K562 (cell line): ENCODE measurements around the gene ANXA4. TPM values are rescaled to one million over a fixed set of nuclear protein-coding genes. Genes with fewer than 3 reads are reported as not detected.

Experiments
- ATAC-seq: fragments of 200-7000 bp; cut with Tn5 transposase; 3 replicates; pipeline ENCODE4 v1.9.1; 2020; ENCODE audit warnings: moderate library complexity
- BruUV-seq: library from RNA; stranded (reverse); fragments of 400-500 nt; replicated peaks from 2 replicates; lab custom pipeline; 2021; lab: Mats Ljungman, UMichigan
- CTCF ChIA-PET: fragments of 300-600 bp; formaldehyde crosslinking; extraction: SDS; loops from one replicate; lab custom pipeline; 2021; ENCODE audit warnings: low intra/inter-chr PET ratio; lab: Yijun Ruan, JAX
- POLR2A ChIA-PET: fragments of 300-600, 350-650 bp; sonication (Branson Sonifier 250); formaldehyde crosslinking; extraction: SDS; loops from one replicate; lab custom pipeline; 2021; ENCODE audit warnings: antibody characterized with exemption, inconsistent platforms; lab: Yijun Ruan, JAX
- DNase-seq, 4 experiments: peaks; one replicate each; pipeline versions ENCODE4 v3.0.0 to v3.0.0-alpha.2; 2011 to 2018; ENCODE audit warnings: low spot score in 3 of 4, mixed read lengths in 3 of 4; ENCODE audit errors: extremely low read depth in 1 of 4
- FAIRE-seq: peaks from 2 replicates; lab custom pipeline; 2011; peaks lifted over from hg19 to GRCh38; lab: Jason Lieb, UNC
- H2AFZ ChIP-seq: 2 replicates; pipeline ENCODE4 v1.6.0; 2011; ENCODE audit warnings: low read depth, low read length, control low read depth, inconsistent platforms
- H3K27ac ChIP-seq: fragments of 200-600 bp; 3 replicates; pipeline ENCODE4 v1.8.0; 2011; ENCODE audit warnings: low read depth, mild to moderate bottlenecking, control low read depth, inconsistent platforms, low read length, moderate library complexity, mixed read lengths; ENCODE audit errors: extremely low read depth
- H3K27me3 ChIP-seq, 2 experiments: fragments of 300-600 bp in 1 of 2; 2 replicates in 1 of 2; 3 replicates in 1 of 2; pipeline versions ENCODE4 v1.6.0 to v1.8.0; 2011; ENCODE audit warnings: inconsistent platforms in 2 of 2, low read length in 2 of 2, mild to moderate bottlenecking in 1 of 2, mixed read lengths in 1 of 2, moderate library complexity in 1 of 2; ENCODE audit not compliant: control insufficient read depth in 2 of 2, insufficient read depth in 2 of 2
- H3K36me3 ChIP-seq: fragments of 300-600 bp; 3 replicates; pipeline ENCODE4 v1.8.0; 2011; ENCODE audit warnings: mild to moderate bottlenecking, low read length, inconsistent platforms; ENCODE audit not compliant: control insufficient read depth, insufficient read depth
- H3K4me1 ChIP-seq, 2 experiments: fragments of 200-600 bp in 1 of 2; replicated peaks in 1 of 2; 2 replicates in 1 of 2; 3 replicates in 1 of 2; pipeline versions ENCODE4 v1.5.1 to v1.8.0; 2011; ENCODE audit warnings: inconsistent platforms in 2 of 2, low read length in 2 of 2, mild to moderate bottlenecking in 1 of 2, mixed read lengths in 1 of 2, moderate library complexity in 1 of 2; ENCODE audit not compliant: control insufficient read depth in 2 of 2, insufficient read depth in 2 of 2
- H3K4me2 ChIP-seq: 2 replicates; pipeline ENCODE4 v1.6.1; 2011; ENCODE audit warnings: low read length, control low read depth, inconsistent platforms, mixed read lengths; ENCODE audit not compliant: insufficient read depth
- H3K4me3 ChIP-seq: fragments of 200-600 bp; sonication (generic), shearing (Covaris generic); 2 replicates; pipeline ENCODE4 v1.5.1; 2016; ENCODE audit warnings: control low read depth, inconsistent platforms
- H3K79me2 ChIP-seq: fragments of 200-600 bp; 3 replicates; pipeline ENCODE4 v1.8.0; 2011; ENCODE audit warnings: low read length, inconsistent platforms; ENCODE audit not compliant: control insufficient read depth, insufficient read depth
- H3K9ac ChIP-seq, 2 experiments: 2 replicates each; pipeline versions ENCODE4 v1.6.0 to v1.6.1; 2011; ENCODE audit warnings: low read depth in 2 of 2, low read length in 2 of 2, control low read depth in 1 of 2, inconsistent platforms in 1 of 2, mild to moderate bottlenecking in 1 of 2, mixed read lengths in 1 of 2; ENCODE audit not compliant: insufficient read depth in 1 of 2
- H3K9me1 ChIP-seq: one replicate; pipeline ENCODE4 v1.6.0; 2011; ENCODE audit warnings: inconsistent platforms, mild to moderate bottlenecking, low read length, moderate library complexity; ENCODE audit not compliant: control insufficient read depth, insufficient read depth
- H3K9me3 ChIP-seq: replicated peaks from 2 replicates; pipeline ENCODE4 v1.5.1; 2011; ENCODE audit warnings: low read depth, low read length, inconsistent platforms; ENCODE audit not compliant: control insufficient read depth, insufficient read depth
- H4K20me1 ChIP-seq: replicated peaks from 2 replicates; pipeline ENCODE4 v1.6.1; 2011; ENCODE audit warnings: low read length, inconsistent platforms, mixed read lengths; ENCODE audit not compliant: control insufficient read depth, insufficient read depth
- ASH1L ChIP-seq: fragments of 450-650 bp; IDR thresholded peaks from 2 replicates; pipeline ENCODE4 v1.6.1; 2018; ENCODE audit warnings: borderline replicate concordance, mild to moderate bottlenecking, low read depth; ENCODE audit not compliant: partially characterized antibody
- CCNT2 ChIP-seq: IDR thresholded peaks from 2 replicates; pipeline ENCODE4 v1.6.1; 2011; ENCODE audit warnings: borderline replicate concordance, low read depth, mild to moderate bottlenecking, moderate library complexity, mixed read lengths, low read length; ENCODE audit not compliant: insufficient read length; ENCODE audit errors: extremely low read depth
- DNMT1 ChIP-seq: fragments of 450-650 bp; IDR thresholded peaks from 2 replicates; pipeline ENCODE4 v1.6.1; 2016; ENCODE audit warnings: antibody characterized with exemption, mild to moderate bottlenecking
- EP300 ChIP-seq: IDR thresholded peaks from 2 replicates; pipeline ENCODE4 v1.6.1; 2012; ENCODE audit warnings: low read length, improper control_type of control experiment
- HDGF ChIP-seq: fragments of 450-650 bp; IDR thresholded peaks from 2 replicates; pipeline ENCODE4 v1.6.1; 2016
- JUNB ChIP-seq: fragments of 450-650 bp; formaldehyde crosslinking; conservative IDR thresholded peaks from 2 replicates; pipeline ENCODE4 v1.4.0; 2020; ENCODE audit warnings: mild to moderate bottlenecking
- NCOA2 ChIP-seq, 2 experiments: fragments of 450-650 bp; IDR thresholded peaks; 2 replicates each; pipeline ENCODE4 v1.6.1; 2018; ENCODE audit warnings: mild to moderate bottlenecking in 2 of 2, moderate library complexity in 1 of 2; ENCODE audit not compliant: partially characterized antibody in 2 of 2
- RFX7 ChIP-seq: fragments of 250-450 bp; sonication (Bioruptor Pico); IDR thresholded peaks from 2 replicates; pipeline ENCODE4 v1.5.1; 2021; ENCODE audit warnings: mild to moderate bottlenecking
- RNF2 ChIP-seq: sonication (generic); IDR thresholded peaks from 2 replicates; pipeline ENCODE4 v1.6.1; 2016
- SAP30 ChIP-seq: fragments of 200-600 bp; sonication (generic); IDR thresholded peaks from 2 replicates; pipeline ENCODE4 v1.6.1; 2012; ENCODE audit warnings: borderline replicate concordance, low read depth, mild to moderate bottlenecking, moderate library complexity, low read length, control low read depth, inconsistent platforms; ENCODE audit not compliant: insufficient read depth, poor library complexity, severe bottlenecking
- SMAD1 ChIP-seq: fragments of 150-350 bp; IDR thresholded peaks from 2 replicates; pipeline ENCODE4 v1.6.1; 2014; ENCODE audit warnings: low read length, low read depth; ENCODE audit not compliant: partially characterized antibody
- SMARCA4 ChIP-seq: fragments of 450-650 bp; IDR thresholded peaks from 2 replicates; pipeline ENCODE4 v1.6.1; 2016
- SMARCA5 ChIP-seq: fragments of 450-650 bp; IDR thresholded peaks from 2 replicates; pipeline ENCODE4 v1.6.1; 2016
- SP1 ChIP-seq: sonication (generic); formaldehyde crosslinking; IDR thresholded peaks from 2 replicates; pipeline ENCODE4 v1.8.1; 2022; ENCODE audit warnings: mild to moderate bottlenecking, missing genetic modification reagents
- YBX1 ChIP-seq: fragments of 450-650 bp; IDR thresholded peaks from 2 replicates; pipeline ENCODE4 v1.7.1; 2016; ENCODE audit warnings: mild to moderate bottlenecking
- ZBTB17 ChIP-seq: fragments of 450-650 bp; formaldehyde crosslinking; IDR thresholded peaks from 2 replicates; pipeline ENCODE4 v1.4.0; 2020; ENCODE audit warnings: mild to moderate bottlenecking
- ZFP30 ChIP-seq: fragments of 250-450 bp; sonication (Bioruptor Pico); IDR thresholded peaks from 2 replicates; pipeline ENCODE4 v1.8.0; 2022; ENCODE audit warnings: moderate library complexity, mild to moderate bottlenecking, inconsistent platforms, borderline replicate concordance
- WGBS: fragments of 100-300 bp; shearing (Covaris generic); methylation state at CpG from one replicate; pipeline ENCODE4 v1.1.6; 2016; ENCODE audit warnings: low coverage, mixed read lengths; ENCODE audit not compliant: insufficient coverage; ENCODE audit errors: missing lambda C conversion rate; 5-methylcytosine and 5-hydroxymethylcytosine counted together
- in situ Hi-C: fragments of 300-500 bp; cut with MboI; formaldehyde crosslinking; loops from 4 replicates; pipeline ENCODE4 v1.15.0; 2018; ENCODE audit warnings: inconsistent platforms, mixed read lengths
- intact Hi-C: fragments of 100-400 bp; cut with micrococcal nuclease; formaldehyde crosslinking; loops from 2 replicates; pipeline ENCODE4 v1.14.2; 2022
- polyA plus RNA-seq, 8 experiments: library from polyadenylated mRNA; depleted of rRNA in 4 of 8; stranded (reverse) in 5 of 8; unstranded in 3 of 8; fragments of >200 nt; fragmentation: Nextera tagmentation in 2 of 8; fragmentation: Illumina TruSeq in 1 of 8; extraction: Ambion mirVana in 2 of 8; extraction: Trizol in 1 of 8; gene quantifications; 2 replicates each; pipeline versions ENCODE4 v1.2.1 to v1.2.3, GENCODE V29; 2011 to 2014; ENCODE audit warnings: inconsistent platforms in 1 of 8, missing spikeins in 1 of 8
- total RNA-seq, 7 experiments: library from RNA; depleted of rRNA in 6 of 7; stranded (reverse); fragments of >200 nt in 6 of 7; fragmentation: Illumina TruSeq in 2 of 7; extraction: Trizol in 2 of 7; gene quantifications; 2 replicates each; pipeline versions ENCODE4 v1.2.1 to v1.2.3, GENCODE V29; 2011 to 2021; ENCODE audit warnings: low replicate concordance in 1 of 7
- TF ChIP-seq, protein P1 (sequence below): fragments of 250-450 bp; sonication (Bioruptor Pico); IDR thresholded peaks from 2 replicates; pipeline ENCODE4 v1.5.1; 2021; ENCODE audit warnings: mild to moderate bottlenecking
- TF ChIP-seq, protein P2 (sequence below), 3 experiments: fragments of 200-800 bp in 1 of 3; fragments of 250-450 bp in 1 of 3; fragments of 450-650 bp in 1 of 3; sonication (Bioruptor Pico) in 1 of 3; sonication (Bioruptor generic) in 1 of 3; formaldehyde crosslinking in 1 of 3; IDR thresholded peaks; 2 replicates each; pipeline versions ENCODE4 v1.6.1 to v1.8.0; 2016 to 2022; ENCODE audit warnings: mild to moderate bottlenecking in 2 of 3, missing genetic modification characterization in 2 of 3, missing compliant biosample characterization in 1 of 3, moderate library complexity in 1 of 3

Gene ANXA4
- total and polyA plus RNA-seq, 9 of the 15 experiments (the other 6 are each of a cell fraction or from before 2014, with no cell fraction given): 3.4 to 13.6 (median 11.6) TPM

DNA sequence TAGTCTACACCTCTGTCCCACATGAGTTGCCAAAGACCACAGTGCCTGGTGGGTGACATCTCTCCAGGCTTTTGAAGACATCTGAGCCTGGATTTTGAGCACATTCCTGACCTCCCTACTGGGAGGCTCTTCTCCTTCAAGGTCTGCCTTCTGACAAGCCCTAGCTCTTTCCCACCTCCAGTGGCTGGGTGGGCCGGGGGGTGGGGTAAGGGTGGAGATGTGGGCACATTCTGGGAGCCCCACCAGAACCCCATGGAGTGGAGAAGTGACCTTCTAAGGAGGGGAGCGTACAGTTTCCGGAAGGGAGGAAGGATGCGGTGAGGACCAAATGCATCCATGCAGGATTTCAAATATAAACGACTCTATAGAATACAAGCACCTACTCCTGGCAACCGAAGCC lies 27.9 kb upstream of the ANXA4 start:
- no peak for FAIRE-seq
- Histone ChIP-seq H3K27ac (no peak overlapping the region), H2AFZ (no peak overlapping the region; the same call in 1 of the 2 replicates), H3K36me3 (no peaks in the 10 kb centered on the region), H3K4me3 (no peak overlapping the region), H3K4me1 (peaks cover 0 to 8% of the 10 kb centered on the region in 2 experiments; a peak in 2 of 5 replicates), H3K9me3 (no peaks in the 10 kb centered on the region), H3K4me2 (no peak overlapping the region), H4K20me1 (no peaks in the 10 kb centered on the region), H3K27me3 (no peaks in the 10 kb centered on the region), H3K79me2 (no peaks in the 10 kb centered on the region), H3K9me1 (no peaks in the 10 kb centered on the region), H3K9ac (0 out of 4 replicates have a peak overlapping the region, but pooled peaks of 1 of the 2 experiments have one; percentile 37)
- WGBS: 74% methylated on average over 4 of the region's 6 CpGs
- ATAC-seq: no peak
- no peak for DNase-seq
- intact Hi-C loops (loop anchor here (1.0 to 10.0 kb wide), 4 partner anchors 71 to 689 kb away; partner anchors contain the start of gene AAK1), in situ Hi-C loops (loop anchor here (5.0 to 25.0 kb wide), 2 partner anchors 147 to 677 kb away; no protein-coding TSS in a partner anchor)
- ChIA-PET CTCF (interaction anchor here (0.7 to 3.2 kb wide), 4 partner anchors 150 to 338 kb away, joined by 3 to 33 read pairs (median 4); no protein-coding TSS in a partner anchor), POLR2A (no interaction called here)
- TF ChIP-seq, protein P1, sequence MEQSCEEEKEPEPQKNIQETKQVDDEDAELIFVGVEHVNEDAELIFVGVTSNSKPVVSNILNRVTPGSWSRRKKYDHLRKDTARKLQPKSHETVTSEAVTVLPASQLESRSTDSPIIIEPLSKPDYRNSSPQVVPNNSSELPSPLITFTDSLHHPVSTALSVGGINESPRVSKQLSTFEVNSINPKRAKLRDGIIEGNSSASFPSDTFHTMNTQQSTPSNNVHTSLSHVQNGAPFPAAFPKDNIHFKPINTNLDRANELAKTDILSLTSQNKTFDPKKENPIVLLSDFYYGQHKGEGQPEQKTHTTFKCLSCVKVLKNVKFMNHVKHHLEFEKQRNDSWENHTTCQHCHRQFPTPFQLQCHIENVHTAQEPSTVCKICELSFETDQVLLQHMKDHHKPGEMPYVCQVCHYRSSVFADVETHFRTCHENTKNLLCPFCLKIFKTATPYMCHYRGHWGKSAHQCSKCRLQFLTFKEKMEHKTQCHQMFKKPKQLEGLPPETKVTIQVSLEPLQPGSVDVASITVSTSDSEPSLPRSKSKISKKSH (CRISPR knock-in tag): no peak
- TF ChIP-seq RNF2 (no peak), EP300 (no peak), DNMT1 (no peak), SMARCA4 (no peak), SP1 (no peak), SMARCA5 (no peak), ZBTB17 (CRISPR knock-in tag) (no peak), RFX7 (CRISPR knock-in tag) (no peak), JUNB (CRISPR knock-in tag) (no peak), YBX1 (no peak), CCNT2 (no peak), ZFP30 (CRISPR knock-in tag) (no peak), ASH1L (no peak), SAP30 (no peak), SMAD1 (no peak), HDGF (no peak), NCOA2 (IDR thresholded peaks at IDR 0.05; ENCODE audit: partially characterized antibody in 2 of 2) (no peak)
- TF ChIP-seq, protein P2, sequence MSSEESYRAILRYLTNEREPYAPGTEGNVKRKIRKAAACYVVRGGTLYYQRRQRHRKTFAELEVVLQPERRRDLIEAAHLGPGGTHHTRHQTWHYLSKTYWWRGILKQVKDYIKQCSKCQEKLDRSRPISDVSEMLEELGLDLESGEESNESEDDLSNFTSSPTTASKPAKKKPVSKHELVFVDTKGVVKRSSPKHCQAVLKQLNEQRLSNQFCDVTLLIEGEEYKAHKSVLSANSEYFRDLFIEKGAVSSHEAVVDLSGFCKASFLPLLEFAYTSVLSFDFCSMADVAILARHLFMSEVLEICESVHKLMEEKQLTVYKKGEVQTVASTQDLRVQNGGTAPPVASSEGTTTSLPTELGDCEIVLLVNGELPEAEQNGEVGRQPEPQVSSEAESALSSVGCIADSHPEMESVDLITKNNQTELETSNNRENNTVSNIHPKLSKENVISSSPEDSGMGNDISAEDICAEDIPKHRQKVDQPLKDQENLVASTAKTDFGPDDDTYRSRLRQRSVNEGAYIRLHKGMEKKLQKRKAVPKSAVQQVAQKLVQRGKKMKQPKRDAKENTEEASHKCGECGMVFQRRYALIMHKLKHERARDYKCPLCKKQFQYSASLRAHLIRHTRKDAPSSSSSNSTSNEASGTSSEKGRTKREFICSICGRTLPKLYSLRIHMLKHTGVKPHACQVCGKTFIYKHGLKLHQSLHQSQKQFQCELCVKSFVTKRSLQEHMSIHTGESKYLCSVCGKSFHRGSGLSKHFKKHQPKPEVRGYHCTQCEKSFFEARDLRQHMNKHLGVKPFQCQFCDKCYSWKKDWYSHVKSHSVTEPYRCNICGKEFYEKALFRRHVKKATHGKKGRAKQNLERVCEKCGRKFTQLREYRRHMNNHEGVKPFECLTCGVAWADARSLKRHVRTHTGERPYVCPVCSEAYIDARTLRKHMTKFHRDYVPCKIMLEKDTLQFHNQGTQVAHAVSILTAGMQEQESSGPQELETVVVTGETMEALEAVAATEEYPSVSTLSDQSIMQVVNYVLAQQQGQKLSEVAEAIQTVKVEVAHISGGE (CRISPR knock-in tag; IDR thresholded peaks at IDR 0.05): no peak
- no TSS peak for BruUV-seq
